K562 (cell line): ENCODE data around the gene SLC25A20. TPM values are rescaled to one million over a fixed set of nuclear protein-coding genes. Genes with fewer than 3 reads are reported as not detected.

Experiments used
- ATAC-seq: fragments of 200-7000 bp; cut with Tn5 transposase; 3 replicates; pipeline ENCODE4 v1.9.1; 2020; ENCODE audit warnings: moderate library complexity
- BruUV-seq: library from RNA; stranded (reverse); fragments of 400-500 nt; replicated peaks from 2 replicates; lab custom pipeline; 2021; lab: Mats Ljungman, UMichigan
- CTCF ChIA-PET: fragments of 300-600 bp; formaldehyde crosslinking; extraction: SDS; loops from one replicate; lab custom pipeline; 2021; ENCODE audit warnings: low intra/inter-chr PET ratio; lab: Yijun Ruan, JAX
- POLR2A ChIA-PET: fragments of 300-600, 350-650 bp; sonication (Branson Sonifier 250); formaldehyde crosslinking; extraction: SDS; loops from one replicate; lab custom pipeline; 2021; ENCODE audit warnings: antibody characterized with exemption, inconsistent platforms; lab: Yijun Ruan, JAX
- DNase-seq, 4 experiments: peaks; one replicate each; pipeline versions ENCODE4 v3.0.0 to v3.0.0-alpha.2; 2011 to 2018; ENCODE audit warnings: low spot score in 3 of 4, mixed read lengths in 3 of 4; ENCODE audit errors: extremely low read depth in 1 of 4
- FAIRE-seq: peaks from 2 replicates; lab custom pipeline; 2011; peaks lifted over from hg19 to GRCh38; lab: Jason Lieb, UNC
- H2AFZ ChIP-seq: 2 replicates; pipeline ENCODE4 v1.6.0; 2011; ENCODE audit warnings: low read depth, low read length, control low read depth, inconsistent platforms
- H3K27ac ChIP-seq: fragments of 200-600 bp; 3 replicates; pipeline ENCODE4 v1.8.0; 2011; ENCODE audit warnings: low read depth, mild to moderate bottlenecking, control low read depth, inconsistent platforms, low read length, moderate library complexity, mixed read lengths; ENCODE audit errors: extremely low read depth
- H3K27me3 ChIP-seq, 2 experiments: fragments of 300-600 bp in 1 of 2; 2 replicates in 1 of 2; 3 replicates in 1 of 2; pipeline versions ENCODE4 v1.6.0 to v1.8.0; 2011; ENCODE audit warnings: inconsistent platforms in 2 of 2, low read length in 2 of 2, mild to moderate bottlenecking in 1 of 2, mixed read lengths in 1 of 2, moderate library complexity in 1 of 2; ENCODE audit not compliant: control insufficient read depth in 2 of 2, insufficient read depth in 2 of 2
- H3K36me3 ChIP-seq: fragments of 300-600 bp; 3 replicates; pipeline ENCODE4 v1.8.0; 2011; ENCODE audit warnings: mild to moderate bottlenecking, low read length, inconsistent platforms; ENCODE audit not compliant: control insufficient read depth, insufficient read depth
- H3K4me1 ChIP-seq, 2 experiments: fragments of 200-600 bp in 1 of 2; replicated peaks in 1 of 2; 2 replicates in 1 of 2; 3 replicates in 1 of 2; pipeline versions ENCODE4 v1.5.1 to v1.8.0; 2011; ENCODE audit warnings: inconsistent platforms in 2 of 2, low read length in 2 of 2, mild to moderate bottlenecking in 1 of 2, mixed read lengths in 1 of 2, moderate library complexity in 1 of 2; ENCODE audit not compliant: control insufficient read depth in 2 of 2, insufficient read depth in 2 of 2
- H3K4me2 ChIP-seq: 2 replicates; pipeline ENCODE4 v1.6.1; 2011; ENCODE audit warnings: low read length, control low read depth, inconsistent platforms, mixed read lengths; ENCODE audit not compliant: insufficient read depth
- H3K4me3 ChIP-seq: fragments of 200-600 bp; sonication (generic), shearing (Covaris generic); 2 replicates; pipeline ENCODE4 v1.5.1; 2016; ENCODE audit warnings: control low read depth, inconsistent platforms
- H3K79me2 ChIP-seq: fragments of 200-600 bp; 3 replicates; pipeline ENCODE4 v1.8.0; 2011; ENCODE audit warnings: low read length, inconsistent platforms; ENCODE audit not compliant: control insufficient read depth, insufficient read depth
- H3K9ac ChIP-seq, 2 experiments: 2 replicates each; pipeline versions ENCODE4 v1.6.0 to v1.6.1; 2011; ENCODE audit warnings: low read depth in 2 of 2, low read length in 2 of 2, control low read depth in 1 of 2, inconsistent platforms in 1 of 2, mild to moderate bottlenecking in 1 of 2, mixed read lengths in 1 of 2; ENCODE audit not compliant: insufficient read depth in 1 of 2
- H3K9me1 ChIP-seq: one replicate; pipeline ENCODE4 v1.6.0; 2011; ENCODE audit warnings: inconsistent platforms, mild to moderate bottlenecking, low read length, moderate library complexity; ENCODE audit not compliant: control insufficient read depth, insufficient read depth
- H3K9me3 ChIP-seq: replicated peaks from 2 replicates; pipeline ENCODE4 v1.5.1; 2011; ENCODE audit warnings: low read depth, low read length, inconsistent platforms; ENCODE audit not compliant: control insufficient read depth, insufficient read depth
- H4K20me1 ChIP-seq: replicated peaks from 2 replicates; pipeline ENCODE4 v1.6.1; 2011; ENCODE audit warnings: low read length, inconsistent platforms, mixed read lengths; ENCODE audit not compliant: control insufficient read depth, insufficient read depth
- ARNT ChIP-seq, 2 experiments: fragments of 450-650 bp; IDR thresholded peaks; 2 replicates each; pipeline ENCODE4 v1.6.1; 2016; ENCODE audit warnings: mild to moderate bottlenecking in 1 of 2
- CEBPG ChIP-seq, 3 experiments: fragments of 200-800 bp in 1 of 3; sonication (Bioruptor generic) in 1 of 3; sonication (generic) in 1 of 3; formaldehyde crosslinking in 1 of 3; IDR thresholded peaks in 2 of 3; conservative IDR thresholded peaks in 1 of 3; 2 replicates each; pipeline versions ENCODE4 v1.6.1 to v1.8.0; 2016 to 2022; ENCODE audit warnings: missing compliant biosample characterization in 2 of 3, missing genetic modification characterization in 2 of 3, mild to moderate bottlenecking in 1 of 3, missing genetic modification reagents in 1 of 3
- CREM ChIP-seq: IDR thresholded peaks from 2 replicates; pipeline ENCODE4 v1.6.1; 2014; ENCODE audit warnings: antibody characterized with exemption, low read depth
- CUX1 ChIP-seq: fragments of 200-800 bp; sonication (Bioruptor generic); IDR thresholded peaks from 2 replicates; pipeline ENCODE4 v1.6.1; 2016; ENCODE audit warnings: missing genetic modification characterization, missing compliant biosample characterization
- EP400 ChIP-seq: fragments of 450-650 bp; IDR thresholded peaks from 2 replicates; pipeline ENCODE4 v1.6.1; 2017; ENCODE audit warnings: antibody characterized with exemption, mild to moderate bottlenecking, moderate library complexity
- HEY1 ChIP-seq: fragments of 250-450 bp; sonication (Bioruptor Pico); IDR thresholded peaks from 2 replicates; pipeline ENCODE4 v1.5.0; 2020; ENCODE audit warnings: mild to moderate bottlenecking, moderate library complexity, borderline replicate concordance
- OTX1 ChIP-seq: fragments of 450-650 bp; formaldehyde crosslinking; IDR thresholded peaks from 2 replicates; pipeline ENCODE4 v1.4.0; 2022; ENCODE audit warnings: mild to moderate bottlenecking
- PML ChIP-seq: IDR thresholded peaks from 2 replicates; pipeline ENCODE4 v1.6.1; 2012; ENCODE audit warnings: low read length, inconsistent platforms
- POLR2AphosphoS5 ChIP-seq: IDR thresholded peaks from 2 replicates; pipeline ENCODE4 v1.6.1; 2011; ENCODE audit warnings: mild to moderate bottlenecking, low read depth, low read length, moderate library complexity; ENCODE audit not compliant: control insufficient read depth, insufficient read depth
- PPARD ChIP-seq: fragments of 250-450 bp; sonication (Bioruptor Pico); IDR thresholded peaks from 2 replicates; pipeline ENCODE4 v1.8.0; 2022; ENCODE audit warnings: inconsistent platforms, mild to moderate bottlenecking, moderate library complexity
- PRMT5 ChIP-seq: sonication (generic); formaldehyde crosslinking; IDR thresholded peaks from 2 replicates; pipeline ENCODE4 v1.5.0; 2020; ENCODE audit warnings: missing genetic modification reagents
- ZBTB8A ChIP-seq: fragments of 450-650 bp; IDR thresholded peaks from 2 replicates; pipeline ENCODE4 v1.6.1; 2018; ENCODE audit warnings: mild to moderate bottlenecking, moderate library complexity; ENCODE audit not compliant: partially characterized antibody
- ZSCAN29 ChIP-seq: fragments of 450-650 bp; IDR thresholded peaks from 2 replicates; pipeline ENCODE4 v1.6.1; 2017
- WGBS: fragments of 100-300 bp; shearing (Covaris generic); methylation state at CpG from one replicate; pipeline ENCODE4 v1.1.6; 2016; ENCODE audit warnings: low coverage, mixed read lengths; ENCODE audit not compliant: insufficient coverage; ENCODE audit errors: missing lambda C conversion rate; 5-methylcytosine and 5-hydroxymethylcytosine counted together
- in situ Hi-C: fragments of 300-500 bp; cut with MboI; formaldehyde crosslinking; loops from 4 replicates; pipeline ENCODE4 v1.15.0; 2018; ENCODE audit warnings: inconsistent platforms, mixed read lengths
- intact Hi-C: fragments of 100-400 bp; cut with micrococcal nuclease; formaldehyde crosslinking; loops from 2 replicates; pipeline ENCODE4 v1.14.2; 2022
- polyA plus RNA-seq, 8 experiments: library from polyadenylated mRNA; depleted of rRNA in 4 of 8; stranded (reverse) in 5 of 8; unstranded in 3 of 8; fragments of >200 nt; fragmentation: Nextera tagmentation in 2 of 8; fragmentation: Illumina TruSeq in 1 of 8; extraction: Ambion mirVana in 2 of 8; extraction: Trizol in 1 of 8; gene quantifications; 2 replicates each; pipeline versions ENCODE4 v1.2.1 to v1.2.3, GENCODE V29; 2011 to 2014; ENCODE audit warnings: inconsistent platforms in 1 of 8, missing spikeins in 1 of 8
- total RNA-seq, 7 experiments: library from RNA; depleted of rRNA in 6 of 7; stranded (reverse); fragments of >200 nt in 6 of 7; fragmentation: Illumina TruSeq in 2 of 7; extraction: Trizol in 2 of 7; gene quantifications; 2 replicates each; pipeline versions ENCODE4 v1.2.1 to v1.2.3, GENCODE V29; 2011 to 2021; ENCODE audit warnings: low replicate concordance in 1 of 7
- TF ChIP-seq, protein P1 (sequence below), 2 experiments: fragments of 150-350 bp in 1 of 2; IDR thresholded peaks; 2 replicates each; pipeline ENCODE4 v1.6.1; 2012 to 2016; ENCODE audit warnings: low read depth in 2 of 2, low read length in 2 of 2, mild to moderate bottlenecking in 1 of 2, moderate library complexity in 1 of 2

SLC25A20 gene
- total and polyA plus RNA-seq, 9 of the 15 experiments (the other 6 are each of a cell fraction or from before 2014, with no cell fraction given) = 14.3 to 48.1 (median 21.6) TPM

DNA sequence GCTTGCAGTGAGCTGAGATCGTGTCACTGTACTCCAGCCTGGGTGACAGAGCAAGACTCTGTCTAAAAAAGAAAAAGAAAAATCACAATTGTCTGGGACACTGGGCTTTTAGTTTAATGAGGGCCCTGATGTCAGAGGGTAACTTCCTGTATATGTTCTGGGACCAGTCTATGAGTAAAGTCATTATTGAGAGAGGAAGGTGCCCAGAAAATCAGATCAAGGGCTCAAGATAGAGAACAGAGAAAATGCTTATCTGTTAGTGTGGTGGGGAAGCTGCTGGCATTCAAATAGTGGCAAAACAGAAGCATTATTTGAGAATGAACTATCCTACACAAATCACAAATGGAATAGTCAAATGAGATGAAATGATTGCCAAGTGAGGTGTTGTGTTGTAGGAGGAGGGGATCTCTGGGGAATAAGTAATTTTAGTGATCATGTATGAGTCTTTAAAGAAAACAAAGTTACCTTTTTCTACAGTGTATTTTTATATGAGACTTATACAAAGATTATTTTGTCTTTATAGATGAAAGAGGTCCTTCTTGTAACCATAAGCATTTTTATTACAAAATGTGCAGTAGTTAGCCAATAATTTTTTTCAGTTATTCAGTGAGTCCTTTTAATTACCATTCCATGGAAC is 33.4 kb upstream of the SLC25A20 start:
- ChIA-PET POLR2A (interaction anchor here (0.6 to 1.4 kb wide), 5 partner anchors 10 to 615 kb away, joined by 3 to 4 read pairs (median 3); no protein-coding TSS in a partner anchor), CTCF (no interaction called here)
- ATAC-seq (no peak), DNase-seq (no peak), FAIRE-seq (no peak)
- Histone ChIP-seq H3K9me3 (no peaks in the 10 kb centered on the region), H3K79me2 (peaks cover 96% of the 10 kb centered on the region), H3K4me2 (no peak overlapping the region), H3K27ac (no peak overlapping the region), H3K4me1 (peaks cover 0 to 25% of the 10 kb centered on the region in 2 experiments; a peak in 4 of 5 replicates), H3K9ac (no peak overlapping the region), H3K9me1 (peaks cover 4% of the 10 kb centered on the region), H4K20me1 (peaks cover 20% of the 10 kb centered on the region), H2AFZ (no peak overlapping the region), H3K4me3 (no peak overlapping the region), H3K27me3 (no peaks in the 10 kb centered on the region), H3K36me3 (peaks cover 81% of the 10 kb centered on the region)
- no CpG with 5 or more reads among the region's 1 CpG for WGBS
- intact Hi-C loops = no loop called here
- in situ Hi-C loops = no loop called here
- BruUV-seq = no TSS peak
- TF ChIP-seq PRMT5 (CRISPR knock-in tag) = no peak
- no peak for TF ChIP-seq POLR2AphosphoS5
- TF ChIP-seq CREM = no peak
- TF ChIP-seq CUX1 = no peak
- TF ChIP-seq PML = no peak
- no peak for TF ChIP-seq ZSCAN29
- TF ChIP-seq PPARD = no peak
- TF ChIP-seq EP400 = no peak
- no peak for TF ChIP-seq ZBTB8A
- no peak for TF ChIP-seq OTX1 (CRISPR knock-in tag)
- TF ChIP-seq ARNT (IDR thresholded peaks at IDR 0.05) = no peak
- no peak for TF ChIP-seq CEBPG (CRISPR knock-in tag; IDR thresholded peaks at IDR 0.05)
- TF ChIP-seq CEBPG (tag; conservative IDR thresholded peaks at IDR 0.05 in 1 of 2, IDR thresholded peaks at IDR 0.05 in 1 of 2) = no peak
- TF ChIP-seq HEY1 (CRISPR knock-in tag) = no peak
- TF ChIP-seq, protein P1, sequence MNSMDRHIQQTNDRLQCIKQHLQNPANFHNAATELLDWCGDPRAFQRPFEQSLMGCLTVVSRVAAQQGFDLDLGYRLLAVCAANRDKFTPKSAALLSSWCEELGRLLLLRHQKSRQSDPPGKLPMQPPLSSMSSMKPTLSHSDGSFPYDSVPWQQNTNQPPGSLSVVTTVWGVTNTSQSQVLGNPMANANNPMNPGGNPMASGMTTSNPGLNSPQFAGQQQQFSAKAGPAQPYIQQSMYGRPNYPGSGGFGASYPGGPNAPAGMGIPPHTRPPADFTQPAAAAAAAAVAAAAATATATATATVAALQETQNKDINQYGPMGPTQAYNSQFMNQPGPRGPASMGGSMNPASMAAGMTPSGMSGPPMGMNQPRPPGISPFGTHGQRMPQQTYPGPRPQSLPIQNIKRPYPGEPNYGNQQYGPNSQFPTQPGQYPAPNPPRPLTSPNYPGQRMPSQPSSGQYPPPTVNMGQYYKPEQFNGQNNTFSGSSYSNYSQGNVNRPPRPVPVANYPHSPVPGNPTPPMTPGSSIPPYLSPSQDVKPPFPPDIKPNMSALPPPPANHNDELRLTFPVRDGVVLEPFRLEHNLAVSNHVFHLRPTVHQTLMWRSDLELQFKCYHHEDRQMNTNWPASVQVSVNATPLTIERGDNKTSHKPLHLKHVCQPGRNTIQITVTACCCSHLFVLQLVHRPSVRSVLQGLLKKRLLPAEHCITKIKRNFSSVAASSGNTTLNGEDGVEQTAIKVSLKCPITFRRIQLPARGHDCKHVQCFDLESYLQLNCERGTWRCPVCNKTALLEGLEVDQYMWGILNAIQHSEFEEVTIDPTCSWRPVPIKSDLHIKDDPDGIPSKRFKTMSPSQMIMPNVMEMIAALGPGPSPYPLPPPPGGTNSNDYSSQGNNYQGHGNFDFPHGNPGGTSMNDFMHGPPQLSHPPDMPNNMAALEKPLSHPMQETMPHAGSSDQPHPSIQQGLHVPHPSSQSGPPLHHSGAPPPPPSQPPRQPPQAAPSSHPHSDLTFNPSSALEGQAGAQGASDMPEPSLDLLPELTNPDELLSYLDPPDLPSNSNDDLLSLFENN (IDR thresholded peaks at IDR 0.05; ENCODE audit: low read depth in 2 of 2, low read length in 2 of 2) = no peak
